Daoy (cell line): ENCODE results near the gene MYPN. TPM values are rescaled to one million over a fixed set of nuclear protein-coding genes. Genes with fewer than 3 reads are reported as not detected.
"Not testable (repeated sequence)": the region's sequence is repeated elsewhere in the genome, so short reads cannot be mapped to it uniquely, and the experiment has no call there.

Experiments
- DNase-seq: peaks from one replicate; pipeline ENCODE4 v3.0.0-alpha.2; 2015; ENCODE audit warnings: low read depth
- total RNA-seq: library from RNA; depleted of rRNA; stranded (reverse); fragments of >200 nt; shearing (Covaris generic); gene quantifications from 2 replicates; pipeline ENCODE4 v1.2.3, GENCODE V29; 2014

MYPN gene
- total RNA-seq, 1 experiment from 2014 or later: 2.9 TPM

GRCh38 chr10:68132391-68132790, 23.1 kb downstream of the MYPN start:
- no peak for DNase-seq

- DNase-seq: peak; percentile 18
Observed at GRCh38 chr10:68133523-68133922, 24.2 kb downstream of the MYPN start.

- DNase-seq: no peak
Observed at GRCh38 chr10:68135362-68135761, 26.1 kb downstream of the MYPN start.

- peak; percentile 87 for DNase-seq
Observed at GRCh38 chr10:68135922-68136792, 26.9 kb downstream of the MYPN start.

- DNase-seq: no peak
Observed at GRCh38 chr10:68137171-68137570, 27.9 kb downstream of the MYPN start.

GRCh38 chr10:68138526-68138925, 29.2 kb downstream of the MYPN start:
- no peak for DNase-seq

- DNase-seq: peak; percentile 26
Observed at GRCh38 chr10:68139448-68140272, 30.4 kb downstream of the MYPN start.

GRCh38 chr10:68142761-68143160, 33.5 kb downstream of the MYPN start:
- no peak for DNase-seq

GRCh38 chr10:68144709-68145108, 35.4 kb downstream of the MYPN start:
- no peak for DNase-seq

GRCh38 chr10:68145705-68146104, 36.4 kb downstream of the MYPN start:
- no peak for DNase-seq

- no peak for DNase-seq
Observed at GRCh38 chr10:68146133-68146532, 36.8 kb downstream of the MYPN start.

GRCh38 chr10:68151453-68151852, 42.2 kb downstream of the MYPN start:
- DNase-seq: no peak

GRCh38 chr10:68153473-68154210, 44.4 kb downstream of the MYPN start:
- DNase-seq: peak; percentile 91

GRCh38 chr10:68154211-68154497, 44.9 kb downstream of the MYPN start:
- DNase-seq: peak; percentile 33

- DNase-seq: no peak
Observed at GRCh38 chr10:68155615-68156210, 46.4 kb downstream of the MYPN start.

GRCh38 chr10:68156373-68157185, 47.3 kb downstream of the MYPN start:
- DNase-seq: peak; percentile 65

- DNase-seq: not testable (repeated sequence)
Observed at GRCh38 chr10:68157522-68157921, 48.2 kb downstream of the MYPN start.

- DNase-seq: no peak
Observed at GRCh38 chr10:68158031-68158430, 48.7 kb downstream of the MYPN start.

- no peak for DNase-seq
Observed at GRCh38 chr10:68163735-68164134, 54.4 kb downstream of the MYPN start.

- DNase-seq: no peak
Observed at GRCh38 chr10:68165643-68166042, 56.4 kb downstream of the MYPN start.
